Colonic mucosa (tissue), 4 donors: ENCODE data around the gene SIGLEC12. TPM values are rescaled to one million over a fixed set of nuclear protein-coding genes. Genes with fewer than 3 reads are reported as not detected.

Source experiments
- DNase-seq: peaks from one replicate; pipeline ENCODE4 v3.0.0-alpha.2; 2020
- H3K27ac ChIP-seq: fragments of 200-600 bp; one replicate; pipeline ENCODE4 v1.8.0; 2021
- H3K27me3 ChIP-seq: fragments of 200-600 bp; one replicate; pipeline ENCODE4 v1.8.0; 2021
- H3K36me3 ChIP-seq: fragments of 200-600 bp; one replicate; pipeline ENCODE4 v1.8.0; 2021
- H3K4me1 ChIP-seq: fragments of 200-600 bp; one replicate; pipeline ENCODE4 v1.8.0; 2021; ENCODE audit warnings: mild to moderate bottlenecking
- H3K4me3 ChIP-seq: fragments of 200-600 bp; one replicate; pipeline ENCODE4 v1.8.0; 2021
- H3K9ac ChIP-seq, 2 donors: one replicate each; pipeline ENCODE4 v1.7.0; 2013; ENCODE audit warnings: control low read depth in 2 of 2, low read depth in 2 of 2, low read length in 2 of 2
- H3K9me3 ChIP-seq: fragments of 200-600 bp; one replicate; pipeline ENCODE4 v1.8.0; 2021
- intact Hi-C: fragments of 100-400 bp; cut with DNase I; formaldehyde crosslinking; loops from one replicate; pipeline ENCODE4 v1.14.1; 2022
- total RNA-seq, 2 donors: library from RNA; stranded (reverse); fragmentation: NEBNext Ultra II Directional in 1 of 2; extraction: Animal tissue kit (Norgen Biotek cat#: 25700) in 1 of 2; gene quantifications; one replicate each; pipeline ENCODE4 v1.2.1, GENCODE V29; 2021
- TF ChIP-seq, protein P1 (sequence below): fragments of 200-600 bp; IDR thresholded peaks from one replicate; pipeline ENCODE4 v1.8.0; 2022; ENCODE audit warnings: antibody characterized with exemption, mild to moderate bottlenecking
- donor health status: healthy.
- donor health status: DM: no; HTN: no; CAD: no.
- donor health status: DM: no; HTN: no; CAD: no.

The SIGLEC12 gene
- total RNA-seq, 2 donors from 2014 or later, result 0.15 to 0.35 TPM

DNA sequence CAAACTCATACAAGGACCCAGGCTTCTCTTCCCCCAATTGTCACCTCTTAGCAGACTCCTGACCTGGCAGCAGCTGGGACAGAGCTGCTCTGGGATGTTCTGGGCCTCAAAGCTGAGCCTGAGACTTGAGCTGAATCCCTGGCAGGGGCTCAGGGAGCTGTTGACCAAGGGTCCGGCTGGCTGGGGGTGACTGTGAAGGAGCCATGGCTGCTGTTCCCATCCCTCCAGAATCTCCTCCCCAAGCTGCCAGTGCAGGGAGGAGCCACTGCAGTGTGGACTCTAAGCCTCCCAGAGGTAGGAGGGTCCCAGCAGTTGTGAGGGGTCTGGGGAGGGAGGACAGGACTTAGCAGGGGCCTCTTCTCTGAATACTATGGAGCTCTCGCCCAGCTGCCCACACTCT, 27.7 kb upstream of the SIGLEC12 start:
- Histone ChIP-seq H3K36me3 (no peaks in the 10 kb centered on the region), H3K27me3 (no peaks in the 10 kb centered on the region), H3K4me1 (no peaks in the 10 kb centered on the region), H3K9ac (no peak overlapping the region), H3K27ac (no peak overlapping the region), H3K4me3 (no peak overlapping the region), H3K9me3 (no peaks in the 10 kb centered on the region)
- intact Hi-C loops, result no loop called here
- TF ChIP-seq, protein P1, sequence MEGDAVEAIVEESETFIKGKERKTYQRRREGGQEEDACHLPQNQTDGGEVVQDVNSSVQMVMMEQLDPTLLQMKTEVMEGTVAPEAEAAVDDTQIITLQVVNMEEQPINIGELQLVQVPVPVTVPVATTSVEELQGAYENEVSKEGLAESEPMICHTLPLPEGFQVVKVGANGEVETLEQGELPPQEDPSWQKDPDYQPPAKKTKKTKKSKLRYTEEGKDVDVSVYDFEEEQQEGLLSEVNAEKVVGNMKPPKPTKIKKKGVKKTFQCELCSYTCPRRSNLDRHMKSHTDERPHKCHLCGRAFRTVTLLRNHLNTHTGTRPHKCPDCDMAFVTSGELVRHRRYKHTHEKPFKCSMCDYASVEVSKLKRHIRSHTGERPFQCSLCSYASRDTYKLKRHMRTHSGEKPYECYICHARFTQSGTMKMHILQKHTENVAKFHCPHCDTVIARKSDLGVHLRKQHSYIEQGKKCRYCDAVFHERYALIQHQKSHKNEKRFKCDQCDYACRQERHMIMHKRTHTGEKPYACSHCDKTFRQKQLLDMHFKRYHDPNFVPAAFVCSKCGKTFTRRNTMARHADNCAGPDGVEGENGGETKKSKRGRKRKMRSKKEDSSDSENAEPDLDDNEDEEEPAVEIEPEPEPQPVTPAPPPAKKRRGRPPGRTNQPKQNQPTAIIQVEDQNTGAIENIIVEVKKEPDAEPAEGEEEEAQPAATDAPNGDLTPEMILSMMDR, result no peak
- no peak for DNase-seq

DNA sequence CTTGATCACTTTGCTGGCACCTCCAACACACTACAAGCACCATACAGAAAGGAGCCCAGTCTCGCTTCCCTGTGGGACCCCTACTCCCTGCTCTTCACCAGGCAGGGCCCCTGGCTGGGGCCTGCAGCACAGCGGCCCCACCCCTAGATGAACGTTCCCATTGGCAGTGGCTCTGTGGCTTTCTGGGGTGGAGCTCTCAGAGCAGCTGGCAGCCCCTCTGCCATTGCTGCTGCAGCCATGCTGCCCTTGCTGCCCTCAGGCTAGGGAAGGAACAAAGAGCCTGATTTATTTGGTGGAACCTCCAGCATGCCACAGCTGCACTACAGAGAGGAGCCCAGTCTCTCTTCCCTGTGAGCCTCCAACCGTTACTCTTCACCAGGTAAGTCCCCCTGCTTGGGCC, 24.1 kb upstream of the SIGLEC12 start:
- Histone ChIP-seq H3K27ac (no peak overlapping the region), H3K4me1 (no peaks in the 10 kb centered on the region), H3K36me3 (no peaks in the 10 kb centered on the region), H3K9me3 (no peaks in the 10 kb centered on the region), H3K9ac (no peak overlapping the region), H3K27me3 (no peaks in the 10 kb centered on the region), H3K4me3 (no peak overlapping the region)
- DNase-seq, result no peak
- TF ChIP-seq, protein P1, result no peak
- intact Hi-C loops, result no loop called here

- no peak for DNase-seq
- H3K27me3 ChIP-seq, result no peaks in the 10 kb centered on the region
- TF ChIP-seq, protein P1, result no peak
- H3K9ac ChIP-seq, result no peak overlapping the region
- no peaks in the 10 kb centered on the region for H3K4me1 ChIP-seq
- H3K4me3 ChIP-seq, result no peak overlapping the region
- intact Hi-C loops, result no loop called here
- no peaks in the 10 kb centered on the region for H3K36me3 ChIP-seq
- H3K27ac ChIP-seq, result no peak overlapping the region
- no peaks in the 10 kb centered on the region for H3K9me3 ChIP-seq
These were observed 23.2 kb upstream of the SIGLEC12 start for GRCh38 chr19:51524666-51525264.

DNA sequence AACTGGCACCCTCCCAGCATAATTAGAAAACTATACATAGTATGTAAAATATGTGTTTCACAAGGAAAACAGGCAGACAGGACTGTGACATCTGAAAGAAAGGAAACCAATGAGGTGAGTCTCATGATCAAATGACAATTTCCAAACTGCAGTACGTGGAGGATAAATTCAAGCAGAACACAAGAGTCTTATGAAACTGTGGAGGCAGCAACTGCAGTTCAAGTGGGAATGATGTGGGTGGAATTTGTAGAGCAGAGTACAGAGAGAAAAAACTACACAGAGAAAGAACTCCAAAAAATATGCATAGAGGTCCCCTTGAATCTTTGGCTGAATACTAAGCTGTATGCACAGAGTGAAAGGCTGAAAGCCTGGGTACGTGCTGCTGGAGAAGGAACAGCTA, 20.2 kb upstream of the SIGLEC12 start:
- intact Hi-C loops, result no loop called here
- TF ChIP-seq, protein P1, result no peak
- no peaks in the 10 kb centered on the region for H3K36me3 ChIP-seq
- no peaks in the 10 kb centered on the region for H3K4me1 ChIP-seq
- no peak overlapping the region for H3K9ac ChIP-seq
- no peaks in the 10 kb centered on the region for H3K27me3 ChIP-seq
- no peak for DNase-seq
- no peak overlapping the region for H3K27ac ChIP-seq
- H3K9me3 ChIP-seq, result no peaks in the 10 kb centered on the region
- H3K4me3 ChIP-seq, result no peak overlapping the region

- no peak overlapping the region for H3K27ac ChIP-seq
- TF ChIP-seq, protein P1, result no peak
- no peak for DNase-seq
- H3K27me3 ChIP-seq, result no peaks in the 10 kb centered on the region
- intact Hi-C loops, result no loop called here
- no peaks in the 10 kb centered on the region for H3K4me1 ChIP-seq
- H3K36me3 ChIP-seq, result no peaks in the 10 kb centered on the region
- no peak overlapping the region for H3K9ac ChIP-seq
- no peak overlapping the region for H3K4me3 ChIP-seq
- H3K9me3 ChIP-seq, result no peaks in the 10 kb centered on the region
These were observed 19.8 kb upstream of the SIGLEC12 start for GRCh38 chr19:51521357-51521756.
